ENCODE results near the gene MRPL2.

DNA sequence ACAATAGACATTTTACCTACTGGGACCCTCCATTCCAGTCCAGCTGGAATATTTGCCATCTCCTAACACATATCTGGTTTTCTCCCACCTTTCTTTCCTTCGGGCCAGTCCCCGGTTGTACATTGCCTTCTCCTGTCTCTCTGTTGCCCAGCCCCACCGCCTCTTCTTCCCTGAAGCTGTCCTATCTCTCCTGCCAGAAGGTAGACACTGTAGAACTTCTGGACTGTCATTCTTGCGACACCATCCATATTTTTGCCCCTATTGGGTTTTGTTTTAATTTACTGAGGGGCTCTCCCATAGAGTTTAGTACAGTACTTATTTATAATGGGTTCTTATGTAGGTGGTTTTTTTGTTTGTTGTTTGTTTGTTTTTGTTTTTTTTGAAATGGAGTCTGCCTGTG lies 21.8 kb upstream of the MRPL2 start:
- TF ChIP-seq, protein P1, sequence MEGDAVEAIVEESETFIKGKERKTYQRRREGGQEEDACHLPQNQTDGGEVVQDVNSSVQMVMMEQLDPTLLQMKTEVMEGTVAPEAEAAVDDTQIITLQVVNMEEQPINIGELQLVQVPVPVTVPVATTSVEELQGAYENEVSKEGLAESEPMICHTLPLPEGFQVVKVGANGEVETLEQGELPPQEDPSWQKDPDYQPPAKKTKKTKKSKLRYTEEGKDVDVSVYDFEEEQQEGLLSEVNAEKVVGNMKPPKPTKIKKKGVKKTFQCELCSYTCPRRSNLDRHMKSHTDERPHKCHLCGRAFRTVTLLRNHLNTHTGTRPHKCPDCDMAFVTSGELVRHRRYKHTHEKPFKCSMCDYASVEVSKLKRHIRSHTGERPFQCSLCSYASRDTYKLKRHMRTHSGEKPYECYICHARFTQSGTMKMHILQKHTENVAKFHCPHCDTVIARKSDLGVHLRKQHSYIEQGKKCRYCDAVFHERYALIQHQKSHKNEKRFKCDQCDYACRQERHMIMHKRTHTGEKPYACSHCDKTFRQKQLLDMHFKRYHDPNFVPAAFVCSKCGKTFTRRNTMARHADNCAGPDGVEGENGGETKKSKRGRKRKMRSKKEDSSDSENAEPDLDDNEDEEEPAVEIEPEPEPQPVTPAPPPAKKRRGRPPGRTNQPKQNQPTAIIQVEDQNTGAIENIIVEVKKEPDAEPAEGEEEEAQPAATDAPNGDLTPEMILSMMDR (optimal IDR thresholded peaks at IDR 0.05 in 1 of 3, IDR thresholded peaks at IDR 0.05 in 1 of 3, conservative IDR thresholded peaks at IDR 0.05 in 1 of 3; ENCODE audit: extremely low read depth in 1 of 3, insufficient read depth in 2 of 3, low read length in 3 of 3) = no peak
- TF ChIP-seq EZH2 (IDR thresholded peaks at IDR 0.05; ENCODE audit: low read length) = no peak
